Activated CD8-positive, alpha-beta memory T cell treated with anti-CD3 and anti-CD28 coated beads for 4 hours (primary cell): ENCODE data around the gene SULT4A1.

Experiments used
- DNase-seq, 2 donors: peaks; one replicate each; pipeline ENCODE4 v3.0.0-alpha.2; 2020; ENCODE audit warnings: low read depth in 2 of 2

Gene SULT4A1

GRCh38 chr22:43861529-43861928 lies 784 bp downstream of the SULT4A1 start:
- DNase-seq: no peak

DNA sequence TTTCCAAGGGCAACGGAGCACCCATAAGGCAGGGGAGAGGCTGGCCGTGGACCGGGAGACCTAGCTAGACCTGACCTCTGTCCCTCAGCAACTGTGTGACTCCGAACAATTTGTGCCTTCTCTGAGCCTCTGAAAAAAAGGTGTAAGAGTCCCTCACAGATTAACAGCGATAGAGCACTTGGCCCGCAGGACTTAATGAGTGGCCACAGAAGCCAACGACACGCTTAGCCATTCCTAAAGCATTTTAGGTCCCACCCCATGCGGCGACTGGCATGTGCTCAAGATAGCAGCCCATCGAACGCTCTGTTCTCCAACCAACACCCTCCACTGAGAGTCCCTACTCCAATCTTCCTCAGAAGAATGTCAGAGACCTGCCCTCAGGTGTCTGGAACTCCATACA lies 1.5 kb downstream of the SULT4A1 start:
- no peak for DNase-seq

DNA sequence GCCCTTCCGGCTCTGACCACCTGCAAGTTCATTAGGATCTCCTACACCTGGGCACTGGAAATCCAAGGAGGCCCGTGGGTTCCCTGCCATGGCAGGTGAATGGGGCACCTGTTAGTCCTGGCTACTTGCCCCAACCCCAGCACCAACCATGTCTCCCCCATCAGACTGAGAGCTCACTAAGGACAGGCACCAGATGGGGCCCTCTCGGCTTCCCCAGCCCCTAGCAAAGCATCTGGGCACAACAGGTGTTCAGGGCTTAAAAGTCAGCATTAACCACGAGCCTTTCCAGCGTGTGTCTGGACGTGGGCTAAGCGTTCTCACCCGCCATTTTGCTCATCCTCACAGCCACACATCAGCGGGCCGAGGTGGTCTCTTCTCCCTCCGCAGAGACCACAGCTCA lies 2.2 kb downstream of the SULT4A1 start:
- DNase-seq: no peak

DNA sequence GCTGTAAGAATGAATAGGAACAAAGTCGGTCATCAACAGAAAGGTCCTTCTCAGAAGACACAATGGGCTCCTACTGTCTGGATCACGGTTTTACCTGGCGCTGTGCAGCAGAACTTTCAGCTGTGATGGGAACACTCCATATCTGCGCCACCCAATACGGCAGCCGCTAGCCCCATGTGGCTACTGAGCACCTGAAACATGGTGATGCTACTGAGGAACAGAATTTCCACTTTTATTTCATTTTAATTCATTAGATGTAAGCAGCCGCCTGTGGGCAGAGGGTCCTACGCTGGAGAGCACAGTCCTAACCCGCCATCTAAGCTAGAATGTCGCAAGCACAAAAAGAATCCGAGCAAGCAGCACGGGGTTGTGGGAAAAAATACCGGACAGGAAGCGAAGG lies 2.7 kb downstream of the SULT4A1 start:
- DNase-seq: no peak

DNA sequence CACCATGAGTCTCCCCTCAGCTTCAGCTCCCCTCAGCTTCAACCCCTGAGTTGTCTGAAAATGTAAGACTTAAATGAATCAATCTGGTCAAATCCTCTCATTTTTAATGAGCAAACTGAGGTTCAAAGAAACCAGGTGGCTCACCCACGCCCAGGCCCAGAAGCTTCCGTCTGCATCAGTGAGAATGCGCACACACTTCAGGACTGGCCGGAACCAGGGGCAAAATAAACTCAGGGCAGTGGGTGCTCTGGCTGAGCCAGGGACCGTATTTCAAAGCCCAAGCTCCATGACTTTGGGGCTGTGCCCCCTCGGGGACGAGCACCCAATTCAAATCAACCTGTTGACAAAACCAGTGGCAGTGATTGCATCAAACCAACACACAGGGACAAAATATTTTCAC lies 3.1 kb downstream of the SULT4A1 start:
- DNase-seq: no peak

DNA sequence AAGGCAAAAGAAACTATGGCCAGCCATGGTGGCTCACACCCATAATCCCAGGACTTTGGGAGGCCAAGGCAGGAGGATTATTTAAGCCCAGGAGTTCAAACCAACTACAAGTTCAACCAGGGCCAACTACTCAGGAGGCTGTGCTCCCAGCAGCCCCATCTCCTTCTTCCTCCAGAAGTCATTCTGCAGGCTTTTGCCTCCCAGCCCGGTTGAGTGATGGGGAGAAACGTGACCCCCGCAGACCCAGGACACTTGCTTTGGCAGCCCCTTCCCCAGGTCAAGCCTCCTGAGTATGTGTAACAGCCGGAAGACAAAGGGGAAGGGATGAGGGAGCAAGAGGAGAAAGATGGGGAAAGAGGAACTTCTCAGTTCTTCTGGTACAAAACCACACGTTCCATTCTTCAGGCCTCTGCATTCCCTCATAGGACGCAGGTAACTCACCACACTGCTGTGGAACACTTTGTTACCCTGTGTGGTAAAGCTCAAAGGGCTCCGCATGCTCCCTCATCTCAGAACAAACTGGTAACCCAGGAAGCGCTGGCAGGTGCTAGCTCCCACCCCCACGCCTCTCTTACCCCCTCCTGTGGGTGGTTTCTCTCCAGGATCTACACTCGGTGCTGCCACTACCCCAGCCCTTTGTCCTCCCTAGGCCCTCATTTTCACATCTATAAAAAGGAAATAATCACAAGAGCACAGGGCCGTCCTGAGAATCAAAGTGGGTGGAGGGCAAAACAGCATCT lies 4.0 kb downstream of the SULT4A1 start:
- DNase-seq: no peak

DNA sequence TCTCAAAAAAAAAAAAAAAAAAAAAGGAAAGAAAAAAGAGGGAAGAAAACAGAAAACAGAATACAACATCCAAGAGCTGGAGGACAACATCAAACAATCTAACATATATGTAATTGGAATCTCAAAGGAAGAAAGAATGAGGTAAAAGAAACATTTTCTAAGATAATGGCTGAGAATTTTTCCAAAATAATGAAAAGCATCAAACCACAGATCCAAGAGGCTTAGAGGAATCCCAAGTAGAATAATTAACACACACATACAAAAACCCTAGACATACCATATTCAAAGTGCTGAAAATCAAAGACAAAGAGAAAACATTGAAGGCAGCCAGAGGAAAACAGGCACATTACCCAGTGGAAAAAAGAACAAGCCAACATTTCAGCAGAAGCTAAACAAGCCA lies 4.9 kb downstream of the SULT4A1 start:
- no peak for DNase-seq

- no peak for DNase-seq
Measured at GRCh38 chr22:43855431-43855830, 6.9 kb downstream of the SULT4A1 start.

DNA sequence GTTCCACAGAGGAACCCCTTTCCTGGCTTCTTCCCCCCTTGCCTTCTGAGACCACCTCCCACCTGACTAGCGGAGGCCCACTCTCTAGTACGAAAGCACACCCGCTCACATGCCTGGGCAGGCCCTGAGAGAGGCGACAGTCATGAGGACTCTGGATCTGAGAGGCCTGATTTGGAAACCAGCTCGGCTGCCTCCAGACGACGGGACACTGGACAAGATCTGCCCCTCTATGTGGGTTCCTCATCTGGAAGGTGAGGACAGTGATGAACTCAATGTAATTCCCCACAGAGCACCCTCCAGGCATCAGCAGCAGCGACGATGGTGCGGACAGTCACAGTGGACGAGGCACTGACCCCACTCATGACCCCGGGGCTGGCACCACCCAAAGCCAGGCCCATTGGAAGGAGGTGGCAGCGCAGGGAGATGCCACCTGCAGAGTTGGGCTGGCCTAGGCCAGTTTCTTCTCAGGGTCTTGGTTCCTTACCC lies 7.5 kb downstream of the SULT4A1 start:
- DNase-seq: no peak

- DNase-seq: no peak
Measured at GRCh38 chr22:43854121-43854785, 8.1 kb downstream of the SULT4A1 start.

DNA sequence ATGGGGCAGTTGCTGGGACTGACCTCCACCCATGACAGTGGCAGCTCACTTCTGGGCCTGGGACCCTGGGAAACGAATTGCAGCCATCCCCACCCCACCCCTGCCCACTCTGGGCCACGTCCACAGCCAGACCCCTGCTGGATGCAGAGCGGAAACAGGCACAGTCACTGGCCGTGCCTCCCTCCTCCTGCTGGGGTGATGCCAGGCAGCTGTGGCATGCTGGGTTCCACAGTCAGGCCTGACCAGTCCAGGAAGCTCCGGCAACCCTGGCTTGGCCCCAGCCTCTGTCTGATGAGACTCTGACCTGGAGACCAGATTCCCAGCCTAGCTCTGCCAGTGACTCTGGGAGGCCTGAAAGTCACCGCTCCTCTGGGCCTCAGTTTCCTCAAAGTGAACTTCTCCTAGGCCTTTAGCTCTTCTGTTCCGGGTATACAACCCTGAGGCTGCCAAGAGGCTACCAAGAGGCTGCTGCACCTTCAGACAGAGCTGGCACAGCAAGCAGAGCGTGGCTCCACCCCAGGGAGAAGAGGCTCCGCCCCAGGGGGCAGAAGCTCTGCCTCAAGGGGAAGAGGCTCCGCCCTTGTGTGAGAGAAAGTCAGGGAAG lies 8.9 kb downstream of the SULT4A1 start:
- DNase-seq: no peak

- DNase-seq: no peak
Measured at GRCh38 chr22:43852573-43853327, 9.6 kb downstream of the SULT4A1 start.

DNA sequence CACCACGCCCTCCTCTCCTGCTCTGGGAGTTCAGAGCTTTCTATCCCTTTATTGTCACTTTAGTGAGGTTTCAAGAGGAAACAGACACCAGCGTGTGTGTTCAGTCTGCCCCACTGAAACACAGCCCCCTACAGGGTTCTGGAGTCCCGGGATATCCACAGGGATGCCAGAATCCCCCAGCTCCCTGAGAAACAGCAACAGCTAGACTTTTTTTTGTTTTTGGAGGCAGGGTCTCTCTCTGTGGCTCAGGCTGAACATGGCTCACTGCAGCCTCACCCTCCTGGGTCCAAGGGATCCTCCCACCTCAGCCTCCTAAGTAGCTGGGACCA lies 10.4 kb downstream of the SULT4A1 start:
- DNase-seq: no peak

GRCh38 chr22:43851058-43851978 lies 11.0 kb downstream of the SULT4A1 start:
- no peak for DNase-seq

GRCh38 chr22:43850529-43850928 lies 11.8 kb downstream of the SULT4A1 start:
- no peak for DNase-seq

GRCh38 chr22:43849731-43850130 lies 12.6 kb downstream of the SULT4A1 start:
- no peak for DNase-seq

GRCh38 chr22:43848366-43849171 lies 13.7 kb downstream of the SULT4A1 start:
- no peak for DNase-seq

- no peak for DNase-seq
Measured at GRCh38 chr22:43847376-43848289, 14.7 kb downstream of the SULT4A1 start.

- DNase-seq: no peak
Measured at GRCh38 chr22:43846966-43847365, 15.3 kb downstream of the SULT4A1 start.
